Coronary artery (tissue), 2 donors: ENCODE measurements around the gene AFF3.
"Not testable (repeated sequence)": the region's sequence is repeated elsewhere in the genome, so short reads cannot be mapped to it uniquely, and the experiment has no call there.

Source experiments
- DNase-seq: peaks from one replicate; pipeline ENCODE4 v3.0.0-alpha.2; 2017; ENCODE audit warnings: low spot score
- H3K27ac ChIP-seq, 2 donors: fragments of 200-600 bp; sonication (generic); one replicate each; pipeline ENCODE4 v1.5.1; 2016 to 2019
- H3K4me3 ChIP-seq: fragments of 200-600 bp; sonication (generic); 2 replicates; pipeline ENCODE4 v1.5.1; 2016; ENCODE audit warnings: mild to moderate bottlenecking, moderate library complexity
- TF ChIP-seq, protein P1 (sequence below): fragments of 200-600 bp; sonication (generic); IDR thresholded peaks from one replicate; pipeline ENCODE4 v1.5.1; 2019; ENCODE audit warnings: antibody characterized with exemption

Gene AFF3

GRCh38 chr2:99949963-99950362, 192.4 kb downstream of the AFF3 start:
- TF ChIP-seq, protein P1, sequence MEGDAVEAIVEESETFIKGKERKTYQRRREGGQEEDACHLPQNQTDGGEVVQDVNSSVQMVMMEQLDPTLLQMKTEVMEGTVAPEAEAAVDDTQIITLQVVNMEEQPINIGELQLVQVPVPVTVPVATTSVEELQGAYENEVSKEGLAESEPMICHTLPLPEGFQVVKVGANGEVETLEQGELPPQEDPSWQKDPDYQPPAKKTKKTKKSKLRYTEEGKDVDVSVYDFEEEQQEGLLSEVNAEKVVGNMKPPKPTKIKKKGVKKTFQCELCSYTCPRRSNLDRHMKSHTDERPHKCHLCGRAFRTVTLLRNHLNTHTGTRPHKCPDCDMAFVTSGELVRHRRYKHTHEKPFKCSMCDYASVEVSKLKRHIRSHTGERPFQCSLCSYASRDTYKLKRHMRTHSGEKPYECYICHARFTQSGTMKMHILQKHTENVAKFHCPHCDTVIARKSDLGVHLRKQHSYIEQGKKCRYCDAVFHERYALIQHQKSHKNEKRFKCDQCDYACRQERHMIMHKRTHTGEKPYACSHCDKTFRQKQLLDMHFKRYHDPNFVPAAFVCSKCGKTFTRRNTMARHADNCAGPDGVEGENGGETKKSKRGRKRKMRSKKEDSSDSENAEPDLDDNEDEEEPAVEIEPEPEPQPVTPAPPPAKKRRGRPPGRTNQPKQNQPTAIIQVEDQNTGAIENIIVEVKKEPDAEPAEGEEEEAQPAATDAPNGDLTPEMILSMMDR: no peak
- no peak for DNase-seq
- Histone ChIP-seq H3K4me3 (no peak overlapping the region), H3K27ac (no peak overlapping the region)

DNA sequence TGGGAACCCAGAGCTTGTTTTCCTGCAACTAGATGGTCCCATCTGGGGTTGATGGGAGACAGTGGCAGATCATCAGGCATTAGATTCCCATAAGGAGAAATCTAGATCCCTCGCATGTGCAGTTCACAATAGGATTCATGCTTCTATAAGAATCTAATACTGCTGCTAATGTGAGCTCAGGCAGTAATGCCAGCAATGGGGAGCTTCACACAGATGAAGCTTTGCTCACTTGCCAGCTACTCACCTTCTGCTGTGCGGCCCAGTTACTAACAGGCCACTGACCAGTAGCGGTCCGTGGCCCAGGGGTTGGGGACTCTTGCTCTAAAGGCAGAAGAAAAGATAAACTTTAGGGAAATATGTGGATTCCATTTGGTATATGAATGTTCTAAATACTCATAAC, 192.9 kb downstream of the AFF3 start:
- Histone ChIP-seq H3K4me3 (no peak overlapping the region), H3K27ac (no peak overlapping the region)
- no peak for DNase-seq
- TF ChIP-seq, protein P1: no peak

DNA sequence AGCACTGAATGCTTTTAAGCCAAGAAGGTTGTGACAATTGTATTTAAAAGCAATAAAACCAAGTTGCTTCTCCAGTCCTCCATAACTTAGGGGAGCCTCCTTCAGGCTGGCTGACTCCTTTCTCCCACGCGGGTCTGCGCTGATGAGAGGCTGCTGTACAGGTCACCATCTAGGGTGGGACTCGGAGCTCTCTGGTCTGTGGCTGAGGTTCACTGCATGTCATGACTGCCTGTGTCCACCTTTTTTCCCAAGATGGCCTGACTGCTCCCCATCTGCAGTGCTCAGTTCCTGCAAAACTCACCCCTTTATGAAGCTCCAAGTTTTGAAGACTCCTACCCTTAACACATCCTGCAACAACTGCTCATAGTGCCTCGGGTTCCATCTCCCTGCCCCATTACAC, 194.4 kb downstream of the AFF3 start:
- TF ChIP-seq, protein P1: no peak
- DNase-seq: no peak
- Histone ChIP-seq H3K4me3 (no peak overlapping the region), H3K27ac (no peak overlapping the region)

GRCh38 chr2:99947366-99947765, 195.0 kb downstream of the AFF3 start:
- DNase-seq, H3K27ac ChIP-seq, H3K4me3 ChIP-seq: not testable (repeated sequence)

GRCh38 chr2:99944019-99944418, 198.4 kb downstream of the AFF3 start:
- Histone ChIP-seq H3K4me3 (no peak overlapping the region), H3K27ac (no peak overlapping the region)
- DNase-seq: no peak
- TF ChIP-seq, protein P1: no peak

DNA sequence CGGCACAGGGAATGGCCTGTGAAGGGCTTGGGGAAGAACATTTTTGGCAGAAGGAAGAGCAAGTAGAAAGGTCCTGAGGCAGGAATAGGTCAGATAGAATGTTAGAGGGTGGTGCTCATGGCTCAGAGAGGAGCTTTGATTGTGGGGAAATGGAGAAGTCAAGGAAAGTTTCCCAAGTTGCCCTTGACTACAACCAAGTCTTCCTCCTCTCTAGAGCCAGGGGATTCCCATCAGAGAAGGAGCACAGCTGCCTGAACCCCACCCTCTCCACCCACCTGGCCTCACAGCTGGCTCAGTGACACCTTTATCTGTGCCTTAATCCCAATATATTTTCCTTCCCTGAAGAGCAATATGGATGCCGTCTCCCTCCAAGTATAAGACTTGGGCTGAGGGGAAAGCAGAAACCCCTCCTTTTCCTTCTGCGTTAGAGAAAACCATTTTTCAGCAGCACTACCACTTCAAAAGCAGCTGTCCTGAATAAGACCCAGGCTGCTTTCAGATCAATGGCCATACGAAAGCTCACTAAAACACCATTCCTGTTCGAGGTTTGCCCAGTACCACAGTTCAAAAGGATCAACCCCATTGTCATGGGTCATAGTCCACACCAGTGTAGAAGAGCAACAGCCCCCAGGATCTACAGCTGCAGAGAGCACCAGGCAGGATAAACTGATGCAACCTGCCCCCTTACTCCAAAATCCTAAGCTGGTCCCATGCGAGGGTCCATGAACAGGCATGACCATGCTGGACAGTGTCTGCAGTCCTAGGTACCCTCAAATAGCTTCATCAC, 199.6 kb downstream of the AFF3 start:
- Histone ChIP-seq H3K4me3 (no peak overlapping the region), H3K27ac (no peak overlapping the region)
- TF ChIP-seq, protein P1: no peak
- DNase-seq: no peak

- TF ChIP-seq, protein P1: no peak
- DNase-seq: no peak
- Histone ChIP-seq H3K4me3 (no peak overlapping the region), H3K27ac (no peak overlapping the region)
Measured at GRCh38 chr2:99940963-99941362, 201.4 kb downstream of the AFF3 start.
